ENCODE results near the gene HLA-DRB1.
"Not testable (repeated sequence)": the region's sequence is repeated elsewhere in the genome, so short reads cannot be mapped to it uniquely, and the experiment has no call there.

HLA-DRB1 gene

DNA sequence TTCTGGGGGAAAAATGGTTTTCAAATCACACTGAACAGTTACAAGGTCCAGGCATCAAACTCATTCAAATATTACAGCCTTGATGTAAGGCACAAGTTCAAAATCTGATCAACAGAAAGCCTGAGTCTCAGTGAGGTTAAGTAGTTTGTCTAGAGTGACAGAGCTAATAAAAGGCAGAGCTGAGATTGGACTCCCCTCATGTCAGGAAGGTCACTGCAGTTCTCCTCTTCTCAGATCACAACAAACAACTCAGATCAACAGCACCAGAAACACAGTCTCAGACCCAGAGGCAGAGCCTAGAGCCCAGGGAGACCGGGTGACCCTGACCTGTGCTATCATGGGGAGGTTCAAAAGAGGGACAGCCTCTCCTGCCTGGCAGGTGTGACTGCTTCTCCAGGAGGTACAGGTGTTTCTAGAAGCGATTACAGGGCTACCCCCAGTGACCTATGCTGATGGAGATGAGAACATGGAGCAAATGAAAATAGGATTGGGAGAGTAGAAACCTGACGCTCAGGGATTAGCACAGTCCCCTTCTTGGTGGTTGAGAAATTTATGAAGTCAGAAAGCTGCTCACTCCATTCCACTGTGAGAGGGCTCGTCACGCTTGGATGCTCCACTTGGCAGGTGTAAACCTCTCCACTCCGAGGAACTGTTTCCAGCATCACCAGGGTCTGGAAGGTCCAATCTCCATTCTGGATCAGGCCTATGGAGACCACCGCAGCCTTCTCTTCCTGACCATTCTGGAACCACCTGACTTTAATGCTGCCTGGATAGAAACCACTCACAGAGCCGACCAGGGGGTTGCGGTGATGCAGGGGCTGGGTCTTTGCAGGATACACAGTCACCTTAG, 35.3 kb downstream of the HLA-DRB1 start:
- DNase-seq: no peak

DNA sequence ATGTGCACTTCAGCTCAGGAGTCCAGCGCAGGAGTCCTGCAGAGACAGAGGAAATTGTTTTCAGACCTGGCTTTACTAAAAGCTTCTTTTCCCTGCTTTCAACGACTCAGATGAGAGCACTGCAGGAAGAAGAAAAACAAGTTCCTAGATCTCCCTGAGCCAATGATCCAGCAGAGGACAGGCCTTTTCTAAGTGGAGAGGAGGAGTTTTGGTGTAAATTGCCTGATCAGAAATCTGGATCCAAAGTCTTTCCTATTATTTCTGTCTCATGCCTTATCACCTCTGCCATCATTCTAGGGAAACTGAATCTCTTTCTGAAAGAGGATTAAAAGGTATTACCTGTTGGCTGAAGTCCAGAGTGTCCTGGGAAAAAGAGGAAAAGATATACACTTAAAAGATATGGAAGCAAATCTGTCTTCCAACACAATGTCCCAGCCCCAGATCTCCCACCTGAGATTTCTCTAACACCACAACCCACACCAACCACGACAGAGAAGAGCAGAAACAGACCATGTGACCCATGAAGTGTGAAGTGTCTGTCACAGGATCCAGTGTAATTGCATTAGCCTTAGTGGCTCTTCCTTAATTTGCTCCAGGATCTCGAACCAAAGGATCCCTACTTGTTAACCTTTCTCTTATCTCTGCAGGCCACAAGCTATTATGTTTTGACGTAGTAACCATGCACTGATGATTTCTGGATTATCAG, 36.5 kb downstream of the HLA-DRB1 start:
- DNase-seq: no peak

- DNase-seq: no peak
Measured at GRCh38 chr6:32551410-32551809, 38.2 kb downstream of the HLA-DRB1 start.

DNA sequence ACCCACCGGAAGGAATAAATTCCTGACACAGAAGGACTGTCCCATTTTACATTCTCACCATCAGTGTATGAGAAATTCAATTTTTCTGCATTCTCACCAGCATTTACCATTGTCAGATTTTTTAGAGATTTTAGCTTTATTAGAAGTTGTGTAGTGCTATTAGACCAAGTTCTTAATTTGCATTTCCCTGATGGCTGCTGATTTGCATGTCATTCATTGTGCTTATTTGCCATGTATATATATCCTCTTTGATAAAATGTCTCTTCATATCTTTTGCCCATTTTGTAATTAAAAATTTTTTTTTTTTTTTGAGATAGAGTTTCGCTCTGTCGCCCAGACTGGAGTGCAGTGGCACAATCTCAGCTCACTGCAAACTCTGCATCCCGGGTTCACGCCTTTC, 49.8 kb downstream of the HLA-DRB1 start:
- DNase-seq: no peak

DNA sequence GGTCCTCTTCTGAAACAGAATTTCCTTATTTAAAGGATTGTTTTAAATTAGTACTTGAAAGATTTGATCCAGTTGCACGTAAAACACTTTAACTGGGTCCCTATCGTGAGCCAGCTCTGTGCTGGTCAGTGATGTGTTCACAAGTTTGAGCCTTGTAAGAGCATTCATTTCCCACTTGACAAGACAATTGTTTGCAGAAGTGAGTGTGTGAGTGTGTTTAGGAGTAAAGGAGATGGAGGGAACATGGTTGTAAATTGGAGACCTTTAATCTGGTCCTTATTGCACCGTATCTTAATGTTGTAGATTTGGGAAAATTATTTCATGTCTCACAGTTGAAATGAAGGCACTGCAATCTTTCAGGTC, 59.2 kb downstream of the HLA-DRB1 start:
- not testable (repeated sequence) for DNase-seq

DNA sequence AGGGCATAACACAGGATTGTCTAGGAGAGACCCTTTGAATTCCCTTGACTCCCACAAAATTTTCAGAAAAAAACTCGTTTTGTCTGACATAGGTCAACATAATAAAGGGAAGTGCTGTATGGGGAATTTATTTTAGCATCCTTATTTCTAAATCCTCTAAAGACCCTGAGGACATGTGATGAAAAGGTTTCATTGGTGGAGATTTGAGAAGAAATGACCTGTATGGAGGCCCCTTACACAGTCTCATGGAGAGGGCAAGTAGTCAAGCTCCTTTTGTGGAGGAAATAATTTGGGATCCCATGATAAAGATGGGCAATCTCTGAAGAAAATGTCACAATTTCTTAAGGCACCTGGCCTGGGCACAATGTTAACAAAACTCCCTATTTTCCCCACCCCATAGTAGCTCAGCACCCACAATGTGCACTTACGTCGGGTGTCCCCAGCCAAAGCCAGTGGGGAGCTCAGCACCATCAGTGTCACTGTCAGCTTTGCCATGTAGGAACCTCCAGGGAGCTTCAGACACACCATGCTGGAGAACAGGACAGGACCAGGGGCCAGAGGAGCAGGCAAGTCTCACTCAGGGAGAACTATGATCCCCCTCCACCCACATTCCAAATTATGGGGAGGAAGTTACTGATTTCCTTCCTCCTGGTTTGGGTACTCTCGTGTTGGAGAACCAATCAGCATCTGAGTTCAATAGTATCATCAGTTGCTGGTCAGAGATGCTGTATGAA, 59.8 kb downstream of the HLA-DRB1 start, which contains the start of gene HLA-DRB5:
Gene HLA-DRB5, minus strand, starts transcription at position 591 of the 734 bp plus-strand sequence. Its CDS starts 63 bp downstream, at position 528.
- no peak for DNase-seq
